Activated CD4-positive, alpha-beta T cell treated with anti-CD3 and anti-CD28 coated beads, Interleukin-2, Interleukin-4, amounts not matched to agents 100 ng/mL and 50 ng/mL, durations not matched to agents 16 hours and 8 hours (primary cell): ENCODE measurements around the gene IL11RA.

Experiments
- DNase-seq: peaks from one replicate; pipeline ENCODE4 v3.0.0-alpha.2; 2020; ENCODE audit warnings: low spot score

IL11RA gene

DNA sequence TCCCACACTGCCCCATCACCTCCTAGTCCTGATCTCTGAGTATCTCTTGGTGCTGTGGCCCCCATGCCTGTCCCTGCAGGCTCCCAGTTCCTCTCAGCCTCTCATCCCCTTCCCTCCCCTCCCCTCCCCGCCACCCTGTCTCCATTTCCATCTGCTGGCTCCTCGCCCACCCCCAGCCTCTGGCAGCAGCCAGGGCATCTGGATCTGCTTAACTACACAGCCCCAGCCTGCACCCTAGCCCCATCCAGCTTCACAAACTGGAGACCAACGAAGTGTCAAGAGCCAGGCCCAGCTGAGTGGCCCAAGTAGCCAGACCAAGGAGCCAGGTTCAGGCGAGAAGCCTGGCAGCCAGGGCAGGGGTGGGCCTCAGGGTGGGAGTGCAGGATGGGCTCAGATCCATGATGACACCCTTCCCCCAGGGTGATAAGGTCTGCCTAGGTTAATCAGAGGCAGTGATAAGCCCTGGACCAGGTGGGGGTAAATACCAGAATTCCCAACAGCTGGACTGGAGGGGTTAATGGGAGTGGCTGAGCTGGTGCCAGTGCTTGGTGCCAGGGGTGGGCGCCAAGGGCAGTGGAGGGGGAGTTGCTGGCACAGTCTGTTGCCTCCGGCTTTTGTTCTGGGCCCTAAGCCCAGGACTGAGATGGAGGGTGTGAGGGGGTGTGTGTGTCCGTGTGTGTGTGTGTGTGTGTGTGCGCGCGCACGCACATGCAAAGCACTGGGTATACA, 2.5 kb downstream of the IL11RA start:
- DNase-seq: no peak

DNA sequence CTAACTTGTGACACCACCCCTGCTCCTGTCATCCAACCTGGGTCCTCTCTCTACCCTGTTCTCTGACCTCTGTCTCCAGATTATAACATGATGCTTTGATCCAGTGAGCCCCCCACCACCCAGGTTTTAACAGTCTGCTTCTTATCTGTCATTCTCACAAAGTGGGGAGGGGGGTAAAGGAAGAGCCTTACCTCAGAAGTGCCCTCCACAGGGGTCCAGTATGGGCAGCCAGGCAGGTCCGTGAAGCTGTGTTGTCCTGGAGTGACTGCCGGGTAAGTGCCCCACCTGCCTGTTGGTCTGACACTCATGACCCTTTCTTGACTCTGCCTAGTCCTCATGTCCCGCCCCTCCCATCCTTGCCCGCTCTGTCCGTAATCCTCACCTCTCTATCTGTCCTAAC, 3.4 kb downstream of the IL11RA start:
- no peak for DNase-seq

DNA sequence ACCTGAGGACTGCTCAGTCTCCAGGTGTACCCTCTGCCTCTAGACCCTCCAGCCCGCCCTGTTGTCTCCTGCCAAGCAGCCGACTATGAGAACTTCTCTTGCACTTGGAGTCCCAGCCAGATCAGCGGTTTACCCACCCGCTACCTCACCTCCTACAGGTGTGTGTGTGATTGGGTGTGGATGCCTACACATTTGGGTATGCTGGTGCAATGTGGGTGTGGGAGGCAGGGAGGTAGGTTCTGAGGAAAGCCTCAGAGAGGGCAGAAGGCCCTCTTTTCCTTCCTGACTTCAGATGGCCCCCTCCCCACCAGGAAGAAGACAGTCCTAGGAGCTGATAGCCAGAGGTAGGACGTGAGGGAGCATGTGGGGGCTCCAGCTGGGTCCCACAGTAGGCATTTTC, 5.0 kb downstream of the IL11RA start:
- DNase-seq: no peak

DNA sequence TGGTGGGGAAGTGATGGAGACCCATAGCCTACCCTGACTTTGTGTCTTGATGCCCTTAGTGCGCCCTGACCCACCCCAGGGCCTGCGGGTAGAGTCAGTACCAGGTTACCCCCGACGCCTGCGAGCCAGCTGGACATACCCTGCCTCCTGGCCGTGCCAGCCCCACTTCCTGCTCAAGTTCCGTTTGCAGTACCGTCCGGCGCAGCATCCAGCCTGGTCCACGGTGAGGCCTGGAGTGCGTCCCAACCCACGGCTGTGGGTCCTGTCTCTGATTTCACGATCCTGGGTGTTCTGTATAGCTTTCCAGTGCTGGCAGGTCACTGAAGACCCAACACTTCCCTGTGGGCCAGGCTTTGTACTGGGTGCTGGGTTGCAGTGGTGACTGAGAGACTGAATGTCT, 6.5 kb downstream of the IL11RA start:
- no peak for DNase-seq

DNA sequence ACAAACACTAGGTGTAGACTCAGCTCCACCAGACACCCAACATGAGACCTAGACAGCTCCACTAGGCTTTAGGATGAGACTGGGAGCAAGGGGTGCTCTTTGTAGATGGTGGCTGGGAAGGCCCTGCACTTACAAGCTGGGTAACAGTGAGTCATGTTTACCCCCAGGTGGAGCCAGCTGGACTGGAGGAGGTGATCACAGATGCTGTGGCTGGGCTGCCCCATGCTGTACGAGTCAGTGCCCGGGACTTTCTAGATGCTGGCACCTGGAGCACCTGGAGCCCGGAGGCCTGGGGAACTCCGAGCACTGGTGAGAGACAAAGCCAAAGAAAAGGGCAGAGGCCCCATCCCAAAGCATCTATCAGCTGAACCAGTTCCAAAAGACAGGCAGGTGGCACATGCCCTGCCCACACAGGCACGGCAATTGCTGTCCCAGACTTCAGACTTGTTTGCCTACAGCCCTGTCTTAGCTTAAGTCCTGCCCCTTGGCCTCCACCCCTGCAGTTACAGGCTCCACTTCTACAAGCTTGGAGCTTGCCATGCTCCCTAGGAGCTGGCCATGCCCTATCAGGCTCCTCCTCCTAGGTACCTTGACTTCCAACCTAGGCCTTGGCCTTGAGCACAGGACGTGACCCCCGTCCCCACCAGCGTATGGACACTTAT, 7.7 kb downstream of the IL11RA start:
- no peak for DNase-seq

DNA sequence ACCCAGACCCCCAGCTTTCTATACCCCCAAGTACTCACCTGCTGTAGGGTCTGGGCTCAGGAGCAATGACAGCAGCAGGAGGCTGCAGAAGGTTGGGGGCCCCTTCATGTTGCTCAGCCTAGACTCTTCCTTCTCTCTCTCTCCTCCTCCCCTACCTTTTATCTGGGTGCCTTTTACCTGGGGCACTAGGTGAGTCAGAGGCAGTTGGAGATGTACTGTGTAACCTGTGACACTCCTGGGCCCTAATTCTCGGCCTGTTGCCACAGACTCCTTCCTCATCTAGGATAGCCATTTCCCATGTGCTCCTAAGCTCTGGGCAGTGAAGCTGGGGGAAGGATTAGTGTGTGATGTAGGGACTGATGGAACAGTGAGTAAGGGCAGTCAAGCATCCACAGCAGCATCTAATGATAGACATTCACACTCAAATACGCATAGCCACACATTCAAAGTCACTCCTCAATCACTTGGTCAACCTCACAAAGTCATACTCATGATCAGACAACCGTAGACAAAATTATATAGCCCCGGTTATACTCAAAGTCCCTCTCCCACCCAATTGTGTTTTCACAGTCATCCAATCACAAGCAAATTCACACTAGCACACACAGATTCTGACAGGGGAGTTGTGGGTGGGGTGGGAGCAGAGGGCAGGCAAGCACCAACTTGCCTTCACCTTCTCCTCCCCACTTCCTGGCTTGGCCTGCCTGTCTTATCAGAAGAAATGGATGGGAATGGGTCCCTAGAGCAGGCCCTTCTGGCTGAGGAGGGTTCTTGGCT, 10.7 kb downstream of the IL11RA start, which contains the start of gene CCL27:
TSS of gene CCL27 (minus strand) at position 132 of the 777 bp plus-strand sequence. CDS start at position 108, 24 bp downstream.
- no peak for DNase-seq

DNA sequence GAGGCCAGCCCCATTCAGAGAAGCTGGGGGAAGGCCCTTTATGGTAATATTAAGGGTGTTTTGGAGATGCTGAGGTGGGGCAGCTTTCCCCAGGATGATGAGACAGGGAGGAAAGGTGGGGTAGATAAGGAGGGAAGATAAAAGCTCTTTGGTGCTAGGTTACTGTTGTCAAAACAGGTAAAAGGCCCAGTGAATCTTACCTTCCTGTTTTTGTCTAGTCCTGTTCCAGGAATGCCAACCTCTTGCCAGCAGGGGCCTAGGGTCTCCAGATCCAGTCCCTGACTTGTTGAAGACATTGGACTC, 11.3 kb downstream of the IL11RA start:
- DNase-seq: no peak

DNA sequence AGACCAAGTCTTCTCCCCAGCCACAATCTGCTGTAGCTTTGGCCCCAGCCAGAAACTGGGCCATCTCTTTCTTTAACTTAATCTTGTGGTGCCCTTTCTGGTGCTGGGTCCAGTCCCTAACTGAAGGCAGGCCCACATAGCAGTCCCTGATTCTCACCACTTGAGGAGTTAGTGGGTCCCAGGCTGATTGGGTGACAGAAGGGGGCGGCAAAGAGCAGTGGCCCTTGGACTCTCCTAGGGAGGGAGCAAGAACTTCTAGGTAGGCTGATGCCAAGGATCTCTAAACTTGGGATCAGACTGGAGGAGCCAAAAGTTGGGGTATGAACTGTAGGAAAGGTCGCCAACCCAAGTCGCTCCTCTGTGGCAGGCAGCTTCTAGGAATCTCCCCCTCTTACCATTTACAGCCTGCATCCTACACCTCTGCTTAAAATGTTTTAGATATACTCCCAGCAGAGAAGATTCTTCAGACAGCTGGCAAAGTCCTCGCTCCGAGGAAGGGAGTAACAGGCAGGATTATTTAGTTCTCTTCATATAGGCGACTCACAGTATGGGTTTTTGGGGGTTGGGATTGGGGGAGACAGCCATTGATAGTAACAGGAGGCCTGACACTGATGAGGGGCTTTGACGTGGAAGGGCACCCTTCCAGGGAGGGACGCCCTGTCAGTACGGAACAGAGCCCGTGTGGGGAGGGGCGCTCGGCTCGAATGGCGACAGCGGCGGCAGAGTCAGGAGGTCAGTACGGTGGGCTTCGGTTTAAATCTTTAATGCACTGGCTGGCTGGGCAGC, 12.5 kb downstream of the IL11RA start:
- DNase-seq: peak; percentile 74

DNA sequence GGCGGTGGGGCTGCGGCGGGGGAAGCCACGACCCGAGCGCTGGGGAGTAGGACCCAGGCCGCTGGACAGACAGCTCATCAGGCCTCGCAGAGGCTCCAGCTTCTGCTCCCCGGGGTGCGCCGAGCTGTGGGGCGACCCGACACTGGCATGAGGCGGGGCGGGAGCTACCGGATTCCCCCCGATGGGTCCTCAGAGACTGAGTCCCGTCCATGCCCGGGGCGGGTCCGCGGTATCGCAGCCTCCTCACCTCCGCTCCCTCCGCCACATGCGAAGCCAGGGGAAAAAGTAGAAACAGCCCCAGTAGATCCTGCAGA, 13.0 kb downstream of the IL11RA start:
- no peak for DNase-seq

DNA sequence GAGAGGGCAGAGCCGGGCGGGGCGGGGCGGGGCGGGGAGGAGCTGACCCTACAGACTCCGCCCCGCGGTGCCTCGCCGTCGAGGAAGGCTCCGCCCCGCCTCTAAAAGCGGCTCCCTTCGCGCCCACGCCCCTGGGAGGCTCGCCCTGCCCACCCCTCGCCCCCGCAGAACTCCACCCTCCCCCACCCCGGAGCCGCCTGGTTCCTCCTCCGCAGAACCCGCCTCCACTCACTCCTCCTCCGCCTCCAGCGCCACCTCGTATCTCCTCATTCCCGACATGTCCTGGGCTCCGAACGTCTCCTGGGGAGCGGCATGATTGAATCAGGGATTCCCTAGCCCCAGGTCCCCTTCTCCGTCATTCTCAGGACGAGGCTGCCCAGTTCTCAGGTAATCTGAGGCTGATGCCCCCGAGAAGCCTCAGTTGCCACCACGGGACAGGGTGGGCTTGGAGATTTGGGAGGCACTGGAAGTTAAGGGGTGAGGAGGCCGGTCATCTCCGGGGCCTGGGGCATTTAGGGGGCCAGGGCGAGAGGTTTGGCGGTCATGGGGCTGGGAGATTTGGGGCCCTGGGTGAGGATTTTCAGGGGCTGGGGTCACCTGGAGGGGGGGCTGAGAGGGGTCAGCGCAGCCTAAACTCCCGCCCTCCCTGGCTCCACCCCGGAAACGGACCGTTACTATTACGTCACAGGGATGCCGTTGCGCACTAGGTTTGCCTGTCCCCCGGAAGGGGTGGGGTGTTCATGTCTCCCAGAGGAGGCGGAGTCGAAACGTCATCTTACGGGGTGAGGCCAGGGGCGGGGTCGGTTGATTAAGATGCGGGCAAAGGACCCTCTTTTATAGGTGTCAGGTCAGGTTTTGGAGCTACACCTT, 13.6 kb downstream of the IL11RA start:
- peak; percentile 86 for DNase-seq

DNA sequence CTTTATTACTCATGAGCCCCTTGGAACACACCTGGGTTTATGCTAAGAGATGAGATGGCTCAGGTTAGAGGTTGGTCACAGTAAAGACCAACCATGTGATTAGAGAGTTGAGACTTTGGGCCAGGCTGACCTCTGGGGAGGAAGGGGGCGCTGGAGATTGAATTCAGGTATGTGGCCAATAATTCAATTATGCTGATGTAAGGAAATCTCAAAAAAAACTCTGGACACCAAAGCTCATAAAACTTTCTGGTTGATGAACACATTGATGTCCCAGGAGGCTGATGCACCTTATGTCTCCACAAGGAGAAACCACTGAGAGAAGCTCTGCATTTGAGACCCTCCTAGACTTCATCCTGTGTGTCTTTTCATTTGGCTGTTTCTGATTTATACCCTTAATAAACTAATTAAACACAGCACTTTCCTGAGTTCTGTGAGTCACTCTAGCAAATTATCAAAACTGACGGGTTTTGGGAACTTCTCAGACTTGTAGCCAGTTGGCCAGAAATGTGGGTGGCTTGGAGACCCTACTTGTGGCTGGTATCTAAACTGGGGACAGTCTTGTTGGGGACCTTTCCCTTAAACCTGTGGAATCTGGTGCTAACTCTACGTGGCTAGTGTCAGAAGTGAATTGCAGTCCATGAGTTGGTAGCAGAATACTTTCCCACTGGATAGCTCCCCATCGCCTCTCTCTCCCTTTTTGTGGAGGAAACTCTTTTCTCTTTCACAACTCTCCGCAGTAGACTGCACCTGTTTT, 18.0 kb downstream of the IL11RA start:
- no peak for DNase-seq

DNA sequence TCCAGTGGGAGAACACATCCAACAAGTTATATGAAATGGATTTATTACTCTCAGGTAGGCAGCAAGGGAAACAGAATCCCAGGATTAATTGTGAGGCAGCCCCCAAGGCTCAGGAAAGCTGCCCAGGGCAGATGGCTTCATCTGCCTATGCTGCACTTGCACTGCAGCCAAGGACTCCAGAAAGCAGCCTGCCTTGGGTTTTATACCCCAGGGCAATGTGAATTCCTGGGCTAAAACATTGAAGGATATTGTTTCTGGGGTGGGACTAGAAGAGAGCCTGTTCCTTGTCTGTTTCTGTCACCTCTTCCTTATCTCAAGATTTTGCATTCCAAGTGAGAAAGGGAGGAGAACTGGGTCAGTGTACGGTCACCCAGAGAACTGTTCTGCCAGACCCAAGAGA, 19.3 kb downstream of the IL11RA start:
- no peak for DNase-seq

DNA sequence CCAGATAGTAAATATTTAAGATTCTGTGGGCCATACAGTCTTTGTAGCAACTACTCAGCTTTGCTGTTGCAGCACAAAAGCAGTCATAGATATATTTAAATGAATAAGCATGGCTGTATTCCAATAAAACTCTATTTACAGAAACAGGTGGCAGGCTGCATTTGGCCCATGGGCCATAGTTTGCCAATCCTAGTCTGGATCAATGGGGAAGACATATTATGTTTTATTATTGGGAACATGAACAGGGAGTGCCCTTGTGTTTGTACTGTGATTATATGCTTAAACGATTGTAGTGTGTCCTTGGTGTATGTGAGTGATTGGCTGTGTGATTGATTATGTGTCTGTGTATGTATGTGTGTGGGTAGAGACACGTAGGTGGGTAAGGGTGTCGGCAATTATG, 22.5 kb downstream of the IL11RA start:
- DNase-seq: no peak

DNA sequence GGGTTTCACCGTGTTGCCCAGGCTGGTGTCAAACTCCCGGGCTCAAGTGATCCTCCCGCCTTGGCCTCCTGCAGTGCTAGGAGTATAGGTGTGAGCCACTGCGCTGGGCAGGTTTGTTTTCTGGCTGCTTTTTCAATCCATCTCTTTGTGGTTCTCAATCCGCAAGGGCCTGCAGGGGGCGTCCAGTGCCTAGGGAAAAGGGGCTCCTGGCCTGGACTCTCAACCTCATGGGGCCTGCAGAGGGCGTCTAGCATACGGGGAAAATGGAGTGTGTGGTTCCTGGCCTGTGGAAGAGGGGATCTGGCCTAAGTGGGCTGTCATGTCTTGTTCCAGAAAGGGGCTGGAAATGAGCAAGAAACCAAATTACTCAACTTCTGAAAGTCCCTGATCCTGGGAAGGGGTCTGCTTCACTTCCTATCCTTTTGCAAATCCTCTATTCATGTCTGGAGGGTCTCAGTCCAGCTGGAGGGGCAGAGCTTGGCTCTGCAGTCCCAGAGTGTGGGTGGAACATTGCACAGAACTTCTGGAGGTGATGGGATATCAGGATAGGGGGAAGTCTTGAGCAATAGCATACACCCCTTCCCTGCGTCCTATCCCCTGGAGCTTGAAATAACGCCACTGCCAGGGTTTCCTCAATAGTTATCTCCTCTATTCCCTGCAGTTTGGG, 23.2 kb downstream of the IL11RA start:
- peak; percentile 52 for DNase-seq

DNA sequence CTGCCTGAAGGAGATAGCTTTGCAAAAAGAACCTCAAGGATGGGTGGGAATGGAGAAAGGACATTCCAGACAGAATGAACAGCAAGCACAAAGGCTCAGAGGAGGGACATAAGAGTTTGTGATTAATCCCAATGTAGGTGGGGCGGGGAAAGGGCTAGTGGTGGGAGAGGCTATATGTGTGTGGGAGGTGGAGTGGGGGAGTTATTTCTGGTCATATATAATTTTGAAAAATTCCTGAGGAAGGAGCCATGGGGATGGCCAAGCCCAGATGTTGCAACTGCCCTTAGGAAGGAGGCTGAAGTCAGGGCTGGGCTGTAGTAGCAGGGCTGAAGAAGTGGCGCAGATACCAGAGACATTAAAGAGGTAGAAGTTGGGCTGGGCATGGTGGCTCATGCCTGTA, 23.9 kb downstream of the IL11RA start:
- no peak for DNase-seq

DNA sequence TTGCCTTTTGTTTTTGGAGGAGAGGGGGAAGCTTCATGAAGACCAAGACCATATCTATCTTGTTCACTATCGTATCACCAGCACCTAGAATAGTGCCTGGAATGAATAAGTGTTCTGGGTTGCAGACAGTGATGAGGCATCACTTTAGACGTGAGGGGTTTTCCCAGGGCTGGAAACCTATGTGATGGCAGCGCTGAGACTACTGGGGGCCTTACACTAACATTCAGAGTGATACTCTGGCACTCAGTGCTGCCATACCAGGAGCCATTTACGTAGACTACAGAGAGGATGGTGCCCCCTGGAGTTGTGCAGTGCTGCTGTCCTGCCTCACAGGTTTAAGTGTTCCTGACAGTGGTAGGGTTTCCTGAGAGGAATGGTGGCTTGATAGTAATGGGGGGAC, 32.2 kb downstream of the IL11RA start:
- peak; percentile 30 for DNase-seq

DNA sequence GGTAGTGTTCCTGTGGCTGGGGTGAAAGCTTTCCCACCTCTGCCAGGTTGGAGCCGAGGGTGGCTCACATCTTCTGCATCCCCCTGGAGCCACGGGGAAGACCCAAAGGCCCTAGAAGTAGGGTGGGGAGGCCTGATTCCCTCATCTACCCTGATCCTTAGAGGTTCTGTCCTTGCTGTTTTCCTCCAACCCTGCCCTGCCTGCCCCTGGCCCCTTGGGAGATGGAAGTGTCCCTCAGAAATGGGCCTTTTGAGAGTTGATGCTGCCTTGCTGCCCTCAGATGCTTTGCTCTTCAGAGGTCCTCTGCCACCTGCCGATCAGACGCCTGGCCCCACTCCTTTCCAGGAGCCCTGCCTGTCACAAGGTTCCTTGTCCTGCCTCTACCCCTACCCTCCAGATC, 32.8 kb downstream of the IL11RA start:
- no peak for DNase-seq

DNA sequence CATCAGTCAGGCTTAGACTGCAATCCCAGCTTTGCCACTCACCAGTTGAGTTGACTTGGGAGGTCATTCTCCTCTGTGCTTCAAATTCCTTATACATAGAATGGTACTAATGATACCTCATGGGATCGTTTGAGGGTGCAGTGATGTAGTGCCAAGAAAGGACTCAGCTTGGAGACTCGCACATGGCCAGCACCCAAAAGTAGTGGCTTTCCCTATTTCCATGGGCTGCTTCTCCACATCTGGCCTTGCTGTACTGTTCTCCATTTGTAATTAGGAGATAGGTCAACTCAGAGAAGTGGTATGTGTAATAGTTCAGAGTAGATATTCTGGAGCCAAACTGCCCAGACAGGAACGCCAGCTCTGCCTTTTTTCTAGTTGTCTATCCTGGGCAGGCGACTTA, 33.6 kb downstream of the IL11RA start:
- DNase-seq: no peak

DNA sequence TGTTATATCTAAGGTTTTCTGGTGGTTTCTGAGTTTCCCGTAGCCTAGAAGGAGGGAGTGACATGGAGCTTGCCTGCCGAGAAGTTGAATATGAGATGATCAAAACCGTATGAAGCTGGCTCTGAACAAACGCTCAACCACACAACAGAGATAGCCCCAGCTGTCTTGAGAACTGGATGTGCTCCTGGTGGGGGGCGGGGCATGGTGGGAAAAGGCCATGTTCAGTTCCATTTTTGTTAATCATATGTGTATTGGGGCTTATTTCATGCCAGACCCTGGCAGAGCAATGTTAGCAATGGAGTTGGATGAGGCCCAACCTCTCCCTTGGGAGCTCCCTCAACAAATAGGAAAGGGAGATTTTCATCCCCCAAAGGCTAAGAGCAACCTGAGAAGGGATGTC, 34.2 kb downstream of the IL11RA start:
- no peak for DNase-seq

DNA sequence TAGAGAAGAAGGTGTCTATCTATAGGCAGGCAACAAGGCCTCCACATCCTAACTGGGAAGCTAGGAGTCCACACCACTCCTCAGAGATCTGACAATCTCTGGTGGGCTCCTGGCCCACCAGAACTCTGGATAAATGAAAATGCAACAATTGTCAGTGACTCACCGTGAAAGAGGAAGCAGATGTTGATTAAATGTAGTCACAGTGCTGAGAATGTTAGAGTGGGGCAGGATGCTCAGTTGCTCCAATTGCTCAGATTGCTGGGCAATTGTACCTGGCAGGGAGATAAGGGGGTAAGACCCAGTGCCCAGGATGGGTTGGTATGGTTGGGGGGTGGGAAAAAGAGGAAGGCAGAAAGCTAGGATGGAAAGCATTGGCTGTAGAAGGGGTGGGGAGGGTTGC, 34.7 kb downstream of the IL11RA start:
- no peak for DNase-seq
